Lung (tissue), 12 donors: ENCODE results near the gene ADAMTS4. TPM values are rescaled to one million over a fixed set of nuclear protein-coding genes. Genes with fewer than 3 reads are reported as not detected.
"Not testable (repeated sequence)": the region's sequence is repeated elsewhere in the genome, so short reads cannot be mapped to it uniquely, and the experiment has no call there.

Source experiments
- ATAC-seq: fragments of 200-7000 bp; cut with Tn5 transposase; one replicate; pipeline ENCODE4 v1.9.1; 2020; ENCODE audit warnings: moderate number of reproducible peaks; ENCODE audit not compliant: insufficient read depth, low FRiP score
- DNase-seq, 3 donors: peaks; one replicate each; pipeline ENCODE4 v3.0.0-alpha.2; 2013 to 2017
- H3K27ac ChIP-seq, 2 donors: one replicate each; pipeline ENCODE4 v1.5.1; 2013; ENCODE audit warnings: mild to moderate bottlenecking in 2 of 2, moderate library complexity in 2 of 2, control low read depth in 1 of 2, inconsistent platforms in 1 of 2, low read depth in 1 of 2, low read length in 1 of 2
- H3K27me3 ChIP-seq, 3 donors: one replicate each; pipeline ENCODE4 v1.5.1; 2013; ENCODE audit warnings: low read length in 2 of 3; ENCODE audit not compliant: control insufficient read depth in 3 of 3, insufficient read depth in 3 of 3
- H3K36me3 ChIP-seq, 4 donors: one replicate each; pipeline ENCODE4 v1.5.1; 2013; ENCODE audit warnings: low read length in 4 of 4, mild to moderate bottlenecking in 1 of 4, moderate library complexity in 1 of 4; ENCODE audit not compliant: control insufficient read depth in 4 of 4, insufficient read depth in 4 of 4
- H3K4me1 ChIP-seq, 5 donors: one replicate each; pipeline ENCODE4 v1.5.1; 2013; ENCODE audit warnings: low read length in 5 of 5, mild to moderate bottlenecking in 2 of 5, moderate library complexity in 1 of 5; ENCODE audit not compliant: control insufficient read depth in 5 of 5, insufficient read depth in 5 of 5
- H3K4me3 ChIP-seq: one replicate; pipeline ENCODE4 v1.5.1; 2013; ENCODE audit warnings: mild to moderate bottlenecking, control low read depth, moderate library complexity
- H3K9ac ChIP-seq, 2 donors: one replicate each; pipeline ENCODE4 v1.5.1; 2013; ENCODE audit warnings: low read length in 2 of 2, control low read depth in 1 of 2; ENCODE audit not compliant: insufficient read depth in 1 of 2
- H3K9me3 ChIP-seq, 4 donors: one replicate each; pipeline ENCODE4 v1.5.1; 2013; ENCODE audit warnings: low read length in 3 of 4, mild to moderate bottlenecking in 1 of 4, moderate library complexity in 1 of 4; ENCODE audit not compliant: control insufficient read depth in 4 of 4, insufficient read depth in 3 of 4
- CTCF ChIP-seq: IDR thresholded peaks from 2 replicates; pipeline ENCODE4 v1.5.1; 2012; ENCODE audit warnings: mild to moderate bottlenecking; ENCODE audit errors: control extremely low read depth, extremely low read depth
- WGBS, 2 donors: extraction: QIAGEN DNeasy Blood & Tissue Kit; methylation state at CpG; one replicate each; pipeline ENCODE4 v1.1.7; 2013; 5-methylcytosine and 5-hydroxymethylcytosine counted together
- polyA plus RNA-seq, 2 donors: library from polyadenylated mRNA; stranded (reverse); fragments of 200-250 nt; gene quantifications; one replicate each; pipeline ENCODE4 v1.2.1, GENCODE V29; 2013
- total RNA-seq, 2 donors: library from RNA; depleted of rRNA in 1 of 2; stranded (reverse); fragments of >200 nt in 1 of 2; gene quantifications; one replicate each; pipeline ENCODE4 v1.2.1, GENCODE V29; 2014 to 2021
- donor health status: control.
- donor health status: control.
- donor health status: Bipolar disorder and iron deficiency.
- donor health status: healthy.
- donor health status: DM: yes; HTN: yes; CAD: no.

Gene ADAMTS4
- total and polyA plus RNA-seq, 4 donors = 2.3 to 22.3 (median 13.0) TPM

- H3K9me3 ChIP-seq = no peaks in the 10 kb centered on the region
- ATAC-seq (peak; percentile 97), DNase-seq (peak; percentile 93 to 99 (median 99))
- no peaks in the 10 kb centered on the region for H3K27me3 ChIP-seq
- peak within 1 kb of the TSS in 1 of 2 donors; percentile 26 for H3K9ac ChIP-seq
- peak within 1 kb of the TSS; percentile 81 for H3K4me3 ChIP-seq
- WGBS, 2 donors = 5% methylated on average over 16 of the region's 16 CpGs
- H3K36me3 ChIP-seq = peaks cover 11 to 22% (median 13%) of the 10 kb centered on the region in 4 donors
- TF ChIP-seq CTCF = peak; percentile 60
- peaks cover 0 to 18% (median 3%) of the 10 kb centered on the region in 5 donors for H3K4me1 ChIP-seq
- peak within 1 kb of the TSS; percentile 26 to 62 for H3K27ac ChIP-seq
Measured at GRCh38 chr1:161225534-161226319, 26.9 kb upstream of the ADAMTS4 start, which contains the start of gene TOMM40L. TOMM40L (plus strand) TSS chr1:161226060; CDS start chr1:161226490, 430 bp downstream.

- H3K9me3 ChIP-seq = no peaks in the 10 kb centered on the region
- no peaks in the 10 kb centered on the region for H3K27me3 ChIP-seq
- DNase-seq = no peak
- H3K27ac ChIP-seq = peak overlapping the region; percentile 26 to 62
- TF ChIP-seq CTCF = no peak
- no peak overlapping the region for H3K4me3 ChIP-seq
- peaks cover 9 to 20% (median 13%) of the 10 kb centered on the region in 4 donors for H3K36me3 ChIP-seq
- no peak overlapping the region for H3K9ac ChIP-seq
- ATAC-seq = no peak
- 76 to 79% methylated on average over 7 of the region's 7 CpGs for WGBS, 2 donors
- H3K4me1 ChIP-seq = peaks cover 0 to 18% (median 3%) of the 10 kb centered on the region in 5 donors
Measured at GRCh38 chr1:161225178-161225533, 26.3 kb upstream of the ADAMTS4 start.

- not testable (repeated sequence) for H3K27ac ChIP-seq, H3K9ac ChIP-seq, H3K9me3 ChIP-seq, ATAC-seq, DNase-seq, H3K27me3 ChIP-seq, H3K4me3 ChIP-seq
- peaks cover 8 to 16% (median 13%) of the 10 kb centered on the region in 4 donors for H3K36me3 ChIP-seq
- WGBS, 2 donors = 91 to 93% methylated on average over 13 of the region's 13 CpGs
- peaks cover 0 to 18% (median 3%) of the 10 kb centered on the region in 5 donors for H3K4me1 ChIP-seq
Measured at GRCh38 chr1:161224695-161225087, 25.8 kb upstream of the ADAMTS4 start.

GRCh38 chr1:161223805-161224694 lies 25.2 kb upstream of the ADAMTS4 start:
- Histone ChIP-seq H3K36me3 (peaks cover 8 to 11% (median 9%) of the 10 kb centered on the region in 4 donors), H3K4me1 (peaks cover 0 to 18% (median 3%) of the 10 kb centered on the region in 5 donors), H3K9me3 (no peaks in the 10 kb centered on the region), H3K4me3 (no peak overlapping the region), H3K27me3 (no peaks in the 10 kb centered on the region), H3K9ac (no peak overlapping the region), H3K27ac (no peak overlapping the region)
- DNase-seq (no peak), ATAC-seq (no peak)
- TF ChIP-seq CTCF = no peak
- 89 to 93% methylated on average over 7 of the region's 7 CpGs for WGBS, 2 donors
